GM21528 (cell line): Measurements from ENCODE around the gene BTNL3.

Source experiments
- ATAC-seq: cut with Tn5 transposase; IDR thresholded peaks from one replicate; pipeline ENCODE4 v1.9.1; 2021; ENCODE audit warnings: mild to moderate bottlenecking, moderate library complexity; ENCODE audit not compliant: unreplicated experiment, low FRiP score

Gene BTNL3

GRCh38 chr5:181020688-181021087, 32.0 kb downstream of the BTNL3 start:
- ATAC-seq, result no peak

GRCh38 chr5:181024245-181025064, 35.8 kb downstream of the BTNL3 start:
- ATAC-seq, result no peak

- ATAC-seq, result no peak
Measured at GRCh38 chr5:181027452-181028031, 38.9 kb downstream of the BTNL3 start.

GRCh38 chr5:181028032-181028819, 39.6 kb downstream of the BTNL3 start:
- no peak for ATAC-seq

GRCh38 chr5:181031716-181032115, 43.1 kb downstream of the BTNL3 start:
- ATAC-seq, result no peak

- ATAC-seq, result no peak
Measured at GRCh38 chr5:181035991-181036815, 47.6 kb downstream of the BTNL3 start.

- no peak for ATAC-seq
Measured at GRCh38 chr5:181036816-181037364, 48.2 kb downstream of the BTNL3 start.

- no peak for ATAC-seq
Measured at GRCh38 chr5:181037365-181037861, 48.8 kb downstream of the BTNL3 start.

GRCh38 chr5:181039471-181039870, 50.8 kb downstream of the BTNL3 start:
- no peak for ATAC-seq

- ATAC-seq, result no peak
Measured at GRCh38 chr5:181039931-181040630, 51.4 kb downstream of the BTNL3 start, which contains the start of gene BTNL9. TSS of gene BTNL9 (plus strand) at chr5:181040266. CDS start at chr5:181045490, 5,224 bp downstream.

GRCh38 chr5:181040631-181040945, 51.9 kb downstream of the BTNL3 start:
- no peak for ATAC-seq

- ATAC-seq, result no peak
Measured at GRCh38 chr5:181041043-181041442, 52.4 kb downstream of the BTNL3 start.

- ATAC-seq, result no peak
Measured at GRCh38 chr5:181042036-181042713, 53.5 kb downstream of the BTNL3 start.

GRCh38 chr5:181042722-181043121, 54.1 kb downstream of the BTNL3 start:
- no peak for ATAC-seq

- ATAC-seq, result no peak
Measured at GRCh38 chr5:181043285-181044092, 54.8 kb downstream of the BTNL3 start.

- no peak for ATAC-seq
Measured at GRCh38 chr5:181044093-181044599, 55.5 kb downstream of the BTNL3 start.

- ATAC-seq, result no peak
Measured at GRCh38 chr5:181044662-181045305, 56.1 kb downstream of the BTNL3 start.
